ENCODE measurements around the gene NUDT13. TPM values are rescaled to one million over a fixed set of nuclear protein-coding genes. Genes with fewer than 3 reads are reported as not detected.

The NUDT13 gene
- total and polyA plus RNA-seq, 8 donors = 0.45 to 17.7 (median 1.7) TPM; not detected in 1

DNA sequence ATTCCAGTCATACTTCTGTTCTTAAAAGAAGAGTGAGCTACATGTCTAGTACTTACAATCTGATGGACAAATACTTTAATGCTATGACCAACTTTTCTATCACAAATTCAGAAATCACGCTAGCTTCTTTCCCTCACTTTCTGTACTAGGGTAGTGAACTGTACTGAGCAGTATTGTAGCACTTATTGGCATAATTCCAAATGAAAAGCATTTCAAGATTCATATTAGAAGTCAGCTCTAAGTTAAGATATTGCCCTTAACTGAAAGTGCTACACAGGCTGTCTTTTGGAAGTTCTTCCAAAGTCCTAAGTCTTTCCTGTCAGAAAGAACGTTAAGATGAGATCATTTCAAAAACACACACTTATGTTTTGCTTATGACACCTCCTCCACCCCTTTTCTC, 27.0 kb upstream of the NUDT13 start:
- TF ChIP-seq EP300 (IDR thresholded peaks at IDR 0.05) = no peak
- TF ChIP-seq, protein P1, sequence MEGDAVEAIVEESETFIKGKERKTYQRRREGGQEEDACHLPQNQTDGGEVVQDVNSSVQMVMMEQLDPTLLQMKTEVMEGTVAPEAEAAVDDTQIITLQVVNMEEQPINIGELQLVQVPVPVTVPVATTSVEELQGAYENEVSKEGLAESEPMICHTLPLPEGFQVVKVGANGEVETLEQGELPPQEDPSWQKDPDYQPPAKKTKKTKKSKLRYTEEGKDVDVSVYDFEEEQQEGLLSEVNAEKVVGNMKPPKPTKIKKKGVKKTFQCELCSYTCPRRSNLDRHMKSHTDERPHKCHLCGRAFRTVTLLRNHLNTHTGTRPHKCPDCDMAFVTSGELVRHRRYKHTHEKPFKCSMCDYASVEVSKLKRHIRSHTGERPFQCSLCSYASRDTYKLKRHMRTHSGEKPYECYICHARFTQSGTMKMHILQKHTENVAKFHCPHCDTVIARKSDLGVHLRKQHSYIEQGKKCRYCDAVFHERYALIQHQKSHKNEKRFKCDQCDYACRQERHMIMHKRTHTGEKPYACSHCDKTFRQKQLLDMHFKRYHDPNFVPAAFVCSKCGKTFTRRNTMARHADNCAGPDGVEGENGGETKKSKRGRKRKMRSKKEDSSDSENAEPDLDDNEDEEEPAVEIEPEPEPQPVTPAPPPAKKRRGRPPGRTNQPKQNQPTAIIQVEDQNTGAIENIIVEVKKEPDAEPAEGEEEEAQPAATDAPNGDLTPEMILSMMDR (IDR thresholded peaks at IDR 0.05) = no peak
- no peak for TF ChIP-seq POLR2A (IDR thresholded peaks at IDR 0.05)
- TF ChIP-seq POLR2AphosphoS5 (IDR thresholded peaks at IDR 0.05) = no peak
- no peaks in the 10 kb centered on the region for H3K27me3 ChIP-seq
- H3K9me3 ChIP-seq = no peaks in the 10 kb centered on the region
- H3K4me1 ChIP-seq = peaks cover 8 to 57% (median 19%) of the 10 kb centered on the region in 4 donors
- peaks cover 0 to 5% (median 0%) of the 10 kb centered on the region in 4 donors for H3K36me3 ChIP-seq
- intact Hi-C loops (cut with DNase I; ENCODE audit: low total_unique reads) = no loop called here
- peak in 1 of 2 donors; percentile 13 for DNase-seq
- WGBS, 5 donors = 26 to 45% (median 31%) methylated on average over 2 of the region's 2 CpGs
- peak overlapping the region in 1 of 5 donors; percentile 37 for H3K27ac ChIP-seq
- no peak overlapping the region for H3K4me3 ChIP-seq

DNA sequence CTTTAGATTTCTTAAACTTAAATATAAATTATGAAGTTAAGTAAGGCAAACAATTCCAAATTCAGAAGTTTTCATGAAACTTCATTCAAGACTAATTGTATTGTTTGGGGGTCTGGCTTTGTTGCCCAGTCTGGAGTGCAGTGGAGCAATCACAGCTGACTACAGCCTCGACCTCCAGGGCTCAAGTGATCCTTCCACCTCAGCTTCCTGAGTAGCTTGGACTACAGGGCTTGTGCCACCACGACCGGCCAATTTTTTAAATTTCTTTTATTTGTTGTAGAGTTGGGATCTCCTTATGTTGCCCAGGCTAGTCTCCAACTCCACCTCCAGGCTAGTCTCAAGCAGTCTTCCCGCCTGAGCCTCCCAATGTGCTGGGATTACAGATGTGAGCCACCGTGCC, 26.0 kb upstream of the NUDT13 start:
- no peak for DNase-seq
- 82 to 91% (median 88%) methylated on average over 5 of the region's 5 CpGs for whole genome bisulfite sequencing, 5 donors
- H3K27me3 ChIP-seq = no peaks in the 10 kb centered on the region
- H3K9me3 ChIP-seq = no peaks in the 10 kb centered on the region
- no peak overlapping the region for H3K27ac ChIP-seq
- TF ChIP-seq POLR2A (IDR thresholded peaks at IDR 0.05) (no peak), POLR2AphosphoS5 (IDR thresholded peaks at IDR 0.05) (no peak), EP300 (IDR thresholded peaks at IDR 0.05) (no peak)
- TF ChIP-seq, protein P1 (IDR thresholded peaks at IDR 0.05) = no peak
- intact Hi-C loops (cut with DNase I; ENCODE audit: low total_unique reads) = no loop called here
- H3K4me1 ChIP-seq = peaks cover 8 to 60% (median 22%) of the 10 kb centered on the region in 4 donors
- peaks cover 0 to 3% (median 0%) of the 10 kb centered on the region in 4 donors for H3K36me3 ChIP-seq
- no peak overlapping the region for H3K4me3 ChIP-seq

DNA sequence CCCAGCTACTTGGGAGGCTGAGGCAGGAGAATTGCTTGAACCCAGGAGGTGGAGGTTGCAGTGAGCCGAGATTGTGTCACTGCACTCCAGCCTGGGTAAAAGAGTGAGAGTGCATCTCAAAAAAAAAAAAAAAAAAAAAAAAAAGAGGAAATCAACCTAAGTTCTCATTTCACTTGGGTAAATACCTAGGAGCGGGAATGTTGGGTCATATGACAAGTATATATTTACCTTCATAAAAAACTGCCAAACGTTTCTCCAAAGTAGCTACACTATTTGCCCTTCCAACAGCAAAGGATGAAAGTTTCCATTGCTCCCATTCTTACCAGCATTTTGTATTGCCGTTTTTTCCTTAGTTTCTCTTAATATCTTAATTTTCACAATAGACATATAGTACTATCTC, 23.4 kb upstream of the NUDT13 start:
- H3K9me3 ChIP-seq = no peaks in the 10 kb centered on the region
- intact Hi-C loops (cut with DNase I; ENCODE audit: low total_unique reads) = no loop called here
- peak in 1 of 2 donors; percentile 39 for DNase-seq
- 33 to 46% (median 38%) methylated on average over 4 of the region's 4 CpGs for whole genome bisulfite sequencing, 5 donors
- H3K4me3 ChIP-seq = no peak overlapping the region
- TF ChIP-seq POLR2A (IDR thresholded peaks at IDR 0.05) = no peak
- TF ChIP-seq, protein P1 (IDR thresholded peaks at IDR 0.05) = no peak
- TF ChIP-seq EP300 (IDR thresholded peaks at IDR 0.05) = no peak
- TF ChIP-seq POLR2AphosphoS5 (IDR thresholded peaks at IDR 0.05) = no peak
- H3K27me3 ChIP-seq = no peaks in the 10 kb centered on the region
- peaks cover 0 to 5% (median 0%) of the 10 kb centered on the region in 4 donors for H3K36me3 ChIP-seq
- peaks cover 10 to 67% (median 29%) of the 10 kb centered on the region in 4 donors for H3K4me1 ChIP-seq
- H3K27ac ChIP-seq = peak overlapping the region in 3 of 5 donors; percentile 41 to 61 (median 56)

DNA sequence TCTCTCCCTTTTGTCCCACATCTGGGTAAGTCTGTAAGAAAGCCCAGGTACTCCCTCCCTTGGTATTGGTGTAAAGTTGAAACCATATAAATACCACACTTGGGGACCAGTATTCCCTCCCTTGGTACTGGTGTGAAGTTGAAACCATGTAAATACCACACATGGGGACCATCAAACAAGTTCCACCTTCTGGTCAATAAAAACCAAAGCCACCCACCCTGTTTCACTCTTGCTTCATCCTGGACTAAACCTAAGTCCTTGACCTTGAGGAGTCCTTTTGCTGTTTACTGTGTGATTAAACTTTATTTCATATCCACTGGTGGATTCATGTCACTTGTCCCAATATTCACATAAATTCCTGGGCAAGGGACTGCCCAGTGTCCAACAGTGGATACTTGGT, 22.0 kb upstream of the NUDT13 start:
- no peak overlapping the region for H3K4me3 ChIP-seq
- peak in 1 of 2 donors; percentile 38 for DNase-seq
- H3K36me3 ChIP-seq = peaks cover 0 to 5% (median 0%) of the 10 kb centered on the region in 4 donors
- no peak for TF ChIP-seq POLR2AphosphoS5 (IDR thresholded peaks at IDR 0.05)
- TF ChIP-seq, protein P1 (IDR thresholded peaks at IDR 0.05) = no peak
- TF ChIP-seq EP300 (IDR thresholded peaks at IDR 0.05) = no peak
- TF ChIP-seq POLR2A (IDR thresholded peaks at IDR 0.05) = no peak
- peaks cover 10 to 59% (median 29%) of the 10 kb centered on the region in 4 donors for H3K4me1 ChIP-seq
- intact Hi-C loops (cut with DNase I; ENCODE audit: low total_unique reads) = no loop called here
- H3K27ac ChIP-seq = peak overlapping the region in 4 of 5 donors; percentile 17 to 61 (median 40)
- H3K27me3 ChIP-seq = no peaks in the 10 kb centered on the region
- no peaks in the 10 kb centered on the region for H3K9me3 ChIP-seq
